ENCODE measurements around the gene ERMP1.

ERMP1 gene

GRCh38 chr9:5846096-5846495 is 13.2 kb upstream of the ERMP1 start:
- no peak overlapping the region for H3K4me3 ChIP-seq (replicated peaks; ENCODE audit: low read depth, low read length)
- DNase-seq (ENCODE audit: low read depth) = no peak
- TF ChIP-seq, protein P1, sequence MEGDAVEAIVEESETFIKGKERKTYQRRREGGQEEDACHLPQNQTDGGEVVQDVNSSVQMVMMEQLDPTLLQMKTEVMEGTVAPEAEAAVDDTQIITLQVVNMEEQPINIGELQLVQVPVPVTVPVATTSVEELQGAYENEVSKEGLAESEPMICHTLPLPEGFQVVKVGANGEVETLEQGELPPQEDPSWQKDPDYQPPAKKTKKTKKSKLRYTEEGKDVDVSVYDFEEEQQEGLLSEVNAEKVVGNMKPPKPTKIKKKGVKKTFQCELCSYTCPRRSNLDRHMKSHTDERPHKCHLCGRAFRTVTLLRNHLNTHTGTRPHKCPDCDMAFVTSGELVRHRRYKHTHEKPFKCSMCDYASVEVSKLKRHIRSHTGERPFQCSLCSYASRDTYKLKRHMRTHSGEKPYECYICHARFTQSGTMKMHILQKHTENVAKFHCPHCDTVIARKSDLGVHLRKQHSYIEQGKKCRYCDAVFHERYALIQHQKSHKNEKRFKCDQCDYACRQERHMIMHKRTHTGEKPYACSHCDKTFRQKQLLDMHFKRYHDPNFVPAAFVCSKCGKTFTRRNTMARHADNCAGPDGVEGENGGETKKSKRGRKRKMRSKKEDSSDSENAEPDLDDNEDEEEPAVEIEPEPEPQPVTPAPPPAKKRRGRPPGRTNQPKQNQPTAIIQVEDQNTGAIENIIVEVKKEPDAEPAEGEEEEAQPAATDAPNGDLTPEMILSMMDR (IDR thresholded peaks at IDR 0.05; ENCODE audit: low read length, missing control alignments) = no peak

GRCh38 chr9:5845157-5845531 is 12.2 kb upstream of the ERMP1 start:
- no peak overlapping the region for H3K4me3 ChIP-seq (replicated peaks; ENCODE audit: low read depth, low read length)
- TF ChIP-seq, protein P1 (IDR thresholded peaks at IDR 0.05; ENCODE audit: low read length, missing control alignments) = no peak
- DNase-seq (ENCODE audit: low read depth) = no peak

DNA sequence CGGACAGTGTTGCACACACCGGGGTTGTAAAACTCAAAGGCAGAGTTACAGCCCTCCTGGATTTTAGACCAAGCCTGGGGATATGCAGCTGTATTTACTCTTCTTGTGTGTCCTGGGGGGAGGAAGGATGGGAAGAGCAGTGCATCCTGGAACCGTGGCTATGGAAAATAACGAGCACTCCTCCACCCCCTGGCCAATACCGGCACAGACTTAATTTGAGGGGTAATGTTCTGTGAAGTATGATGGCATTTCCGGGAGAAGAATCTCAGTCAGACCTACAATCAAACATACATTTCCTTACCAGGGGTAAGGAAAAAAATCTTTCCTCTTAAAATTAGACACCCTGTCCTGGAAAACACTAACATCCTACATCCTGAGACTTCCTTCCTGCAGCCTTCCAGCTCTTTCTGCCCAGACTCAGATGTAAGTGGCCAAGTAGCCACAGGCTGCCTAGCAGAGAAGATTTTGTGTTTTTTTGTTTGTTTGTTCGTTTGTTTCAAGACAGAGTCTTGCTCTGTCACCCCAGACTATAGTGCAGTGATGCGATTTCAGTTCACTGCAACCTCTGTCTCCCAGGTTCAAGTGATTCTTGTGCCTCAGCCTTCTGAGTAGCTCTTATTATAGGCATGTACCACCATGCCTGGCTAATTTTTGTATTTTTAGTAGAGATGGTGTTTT is 11.0 kb upstream of the ERMP1 start:
- H3K4me3 ChIP-seq (replicated peaks; ENCODE audit: low read depth, low read length) = no peak overlapping the region
- DNase-seq (ENCODE audit: low read depth) = peak; percentile 45
- TF ChIP-seq, protein P1 (IDR thresholded peaks at IDR 0.05; ENCODE audit: low read length, missing control alignments) = no peak

DNA sequence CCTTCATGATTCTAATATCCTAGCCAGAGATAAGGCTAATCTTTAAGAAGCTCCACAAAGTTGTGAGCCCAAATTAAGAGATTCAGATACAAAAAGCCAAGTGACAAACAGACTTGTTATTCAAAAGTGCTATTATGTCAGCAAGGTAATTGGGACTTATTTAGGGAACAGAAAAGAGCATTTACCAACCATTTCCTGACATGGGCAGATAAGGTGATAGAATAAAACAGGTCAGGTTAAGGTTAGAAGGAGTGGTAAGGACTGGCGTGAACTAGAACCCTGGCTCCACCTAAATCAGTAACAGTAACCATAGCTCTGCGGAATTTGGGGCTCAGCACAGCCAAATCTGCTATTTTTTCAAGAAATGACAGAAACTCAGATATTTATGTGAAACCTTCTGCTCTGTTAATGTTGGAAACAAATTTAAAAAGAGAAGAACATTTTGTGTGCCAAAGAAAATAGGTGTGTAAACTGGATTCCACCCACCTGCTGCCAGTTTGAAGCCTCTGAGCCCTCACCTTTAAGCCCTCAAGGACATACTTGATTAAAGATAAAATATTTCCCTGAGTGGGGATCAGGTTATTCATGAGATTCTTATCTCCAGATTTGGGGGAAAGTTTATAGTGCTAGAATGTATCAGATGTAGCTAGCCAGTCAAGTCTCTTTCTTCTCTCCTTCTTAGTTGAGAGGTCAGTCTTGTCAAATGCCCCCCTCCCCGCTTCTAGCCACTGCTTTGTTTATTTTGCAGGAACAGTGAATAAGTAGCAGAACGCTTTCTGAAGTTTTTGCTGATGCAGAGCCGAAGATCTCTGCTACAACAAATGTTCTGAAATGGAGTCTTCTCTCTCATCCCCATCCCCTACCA is 10.2 kb upstream of the ERMP1 start:
- H3K4me3 ChIP-seq (replicated peaks; ENCODE audit: low read depth, low read length) = no peak overlapping the region
- DNase-seq (ENCODE audit: low read depth) = no peak
- TF ChIP-seq, protein P1 (IDR thresholded peaks at IDR 0.05; ENCODE audit: low read length, missing control alignments) = no peak

- H3K4me3 ChIP-seq (replicated peaks; ENCODE audit: low read depth, low read length) = no peak overlapping the region
- TF ChIP-seq, protein P1 (IDR thresholded peaks at IDR 0.05; ENCODE audit: low read length, missing control alignments) = no peak
- DNase-seq (ENCODE audit: low read depth) = no peak
Measured at GRCh38 chr9:5841771-5842573, 9.1 kb upstream of the ERMP1 start.

DNA sequence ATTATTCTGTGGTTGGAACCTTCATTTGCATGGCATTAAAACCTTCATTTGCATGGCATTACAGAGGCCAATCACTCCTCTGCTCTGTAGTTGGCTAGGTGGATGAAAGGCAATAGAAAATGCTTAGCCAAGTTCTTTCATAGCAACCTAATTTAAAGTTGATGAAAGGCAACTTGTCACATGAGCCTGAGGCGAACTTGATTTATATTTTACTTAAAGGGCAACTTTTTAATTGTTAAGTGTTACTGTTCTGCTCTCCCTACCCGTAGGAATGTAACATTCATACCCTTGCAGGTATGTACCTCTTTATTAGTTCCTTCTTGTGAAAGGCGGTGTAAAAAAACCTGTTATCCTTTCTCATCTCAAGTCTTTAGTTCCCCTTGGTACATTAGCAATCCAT is 7.9 kb upstream of the ERMP1 start:
- no peak for DNase-seq (ENCODE audit: low read depth)
- TF ChIP-seq, protein P1 (IDR thresholded peaks at IDR 0.05; ENCODE audit: low read length, missing control alignments) = no peak
- H3K4me3 ChIP-seq (replicated peaks; ENCODE audit: low read depth, low read length) = no peak overlapping the region

All from fibroblast of pulmonary artery (primary cell).